Kidney epithelial cell (primary cell): ENCODE measurements around the gene MYL12A. TPM values are rescaled to one million over a fixed set of nuclear protein-coding genes. Genes with fewer than 3 reads are reported as not detected.

Experiments used
- DNase-seq: peaks from one replicate; pipeline ENCODE4 v3.0.0-alpha.2; 2010; ENCODE audit warnings: low read depth
- H3K27me3 ChIP-seq: 2 replicates; pipeline ENCODE4 v1.6.0; 2011; ENCODE audit warnings: low read length; ENCODE audit not compliant: control insufficient read depth, insufficient read depth
- H3K36me3 ChIP-seq: 2 replicates; pipeline ENCODE4 v1.5.1; 2011; ENCODE audit warnings: low read length; ENCODE audit not compliant: control insufficient read depth, insufficient read depth
- H3K4me3 ChIP-seq: 2 replicates; pipeline ENCODE4 v1.5.1; 2011; ENCODE audit warnings: low read depth, mild to moderate bottlenecking, control low read depth, low read length
- total RNA-seq: library from RNA; depleted of rRNA; stranded (reverse); fragments of >200 nt; gene quantifications from 2 replicates; pipeline ENCODE4 v1.2.3, GENCODE V29; 2015
- TF ChIP-seq, protein P1 (sequence below): IDR thresholded peaks from 2 replicates; pipeline ENCODE4 v1.5.1; 2011; ENCODE audit warnings: mild to moderate bottlenecking, moderate library complexity, low read length, control low read depth, inconsistent platforms; ENCODE audit not compliant: insufficient read depth, poor library complexity, severe bottlenecking

The MYL12A gene
- total RNA-seq, 1 donor from 2014 or later: 948 TPM

DNA sequence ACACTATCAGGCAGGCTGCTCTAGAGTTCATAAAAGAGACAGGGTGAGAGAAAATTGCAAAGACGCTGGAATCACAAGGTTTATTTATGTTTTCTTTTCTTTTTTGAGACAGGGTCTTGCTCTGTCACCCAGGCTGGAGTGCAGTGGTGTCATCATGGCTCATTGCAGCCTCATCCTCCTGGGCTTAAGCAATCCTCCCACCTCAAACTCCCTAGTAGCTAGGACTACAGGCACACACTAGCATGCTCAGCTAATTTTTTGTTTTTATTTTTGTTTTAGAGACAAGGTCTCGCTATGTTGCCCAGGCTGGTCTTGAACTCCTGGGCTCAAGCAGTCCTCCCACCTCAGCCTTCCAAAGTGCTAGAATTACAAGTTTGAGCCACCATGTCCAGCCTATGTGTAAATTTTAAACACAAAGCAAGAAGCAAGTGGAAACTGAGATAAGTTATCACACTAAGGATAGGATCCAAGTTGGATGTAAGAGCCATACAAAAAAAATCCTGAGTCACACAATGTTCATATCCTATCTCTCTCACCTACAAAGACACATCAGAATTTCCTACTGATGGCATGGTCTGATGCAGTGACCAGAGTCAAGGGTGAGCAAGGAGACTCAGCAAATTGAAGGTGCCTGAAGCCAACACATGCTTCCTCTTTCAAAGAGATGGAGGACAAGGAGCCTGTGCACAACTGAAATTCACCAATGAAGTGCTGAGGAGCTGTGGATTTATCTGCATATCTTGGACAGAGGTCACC lies 45.8 kb downstream of the MYL12A start:
- TF ChIP-seq, protein P1, sequence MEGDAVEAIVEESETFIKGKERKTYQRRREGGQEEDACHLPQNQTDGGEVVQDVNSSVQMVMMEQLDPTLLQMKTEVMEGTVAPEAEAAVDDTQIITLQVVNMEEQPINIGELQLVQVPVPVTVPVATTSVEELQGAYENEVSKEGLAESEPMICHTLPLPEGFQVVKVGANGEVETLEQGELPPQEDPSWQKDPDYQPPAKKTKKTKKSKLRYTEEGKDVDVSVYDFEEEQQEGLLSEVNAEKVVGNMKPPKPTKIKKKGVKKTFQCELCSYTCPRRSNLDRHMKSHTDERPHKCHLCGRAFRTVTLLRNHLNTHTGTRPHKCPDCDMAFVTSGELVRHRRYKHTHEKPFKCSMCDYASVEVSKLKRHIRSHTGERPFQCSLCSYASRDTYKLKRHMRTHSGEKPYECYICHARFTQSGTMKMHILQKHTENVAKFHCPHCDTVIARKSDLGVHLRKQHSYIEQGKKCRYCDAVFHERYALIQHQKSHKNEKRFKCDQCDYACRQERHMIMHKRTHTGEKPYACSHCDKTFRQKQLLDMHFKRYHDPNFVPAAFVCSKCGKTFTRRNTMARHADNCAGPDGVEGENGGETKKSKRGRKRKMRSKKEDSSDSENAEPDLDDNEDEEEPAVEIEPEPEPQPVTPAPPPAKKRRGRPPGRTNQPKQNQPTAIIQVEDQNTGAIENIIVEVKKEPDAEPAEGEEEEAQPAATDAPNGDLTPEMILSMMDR: no peak
- no peaks in the 10 kb centered on the region for H3K36me3 ChIP-seq
- H3K27me3 ChIP-seq: no peaks in the 10 kb centered on the region
- no peak overlapping the region for H3K4me3 ChIP-seq
- no peak for DNase-seq

DNA sequence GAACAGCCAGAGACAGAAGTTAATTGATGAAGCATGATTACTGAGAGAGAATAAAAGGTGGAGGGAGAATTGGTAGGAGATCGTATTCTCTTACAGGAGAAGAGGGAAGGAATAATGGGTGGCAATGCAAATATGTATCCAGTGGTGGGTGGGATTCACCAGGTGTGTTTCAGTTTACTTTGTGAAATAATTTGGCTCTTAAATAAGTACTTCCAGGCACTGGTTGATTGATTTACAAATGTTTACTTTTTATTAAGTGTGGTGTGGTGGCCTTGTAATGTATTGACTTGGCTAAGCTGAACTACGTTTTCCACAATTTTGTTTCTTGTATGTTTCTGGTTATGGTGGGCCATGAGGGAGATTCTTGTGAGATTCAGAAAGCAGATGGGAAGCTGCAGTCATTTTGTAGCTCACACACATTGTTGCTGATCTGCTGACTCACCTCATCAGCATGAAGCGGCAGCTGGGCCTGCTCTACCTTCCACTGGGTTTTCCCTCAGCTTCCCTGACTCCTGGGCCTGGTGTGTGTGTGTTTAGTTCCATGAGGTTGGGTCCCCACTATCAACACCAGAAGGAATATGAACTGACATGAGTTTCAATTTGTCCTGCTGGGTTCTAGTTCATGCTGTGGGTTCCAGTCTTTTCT lies 47.0 kb downstream of the MYL12A start:
- no peak for DNase-seq
- Histone ChIP-seq H3K4me3 (no peak overlapping the region), H3K27me3 (no peaks in the 10 kb centered on the region), H3K36me3 (no peaks in the 10 kb centered on the region)
- TF ChIP-seq, protein P1: no peak

DNA sequence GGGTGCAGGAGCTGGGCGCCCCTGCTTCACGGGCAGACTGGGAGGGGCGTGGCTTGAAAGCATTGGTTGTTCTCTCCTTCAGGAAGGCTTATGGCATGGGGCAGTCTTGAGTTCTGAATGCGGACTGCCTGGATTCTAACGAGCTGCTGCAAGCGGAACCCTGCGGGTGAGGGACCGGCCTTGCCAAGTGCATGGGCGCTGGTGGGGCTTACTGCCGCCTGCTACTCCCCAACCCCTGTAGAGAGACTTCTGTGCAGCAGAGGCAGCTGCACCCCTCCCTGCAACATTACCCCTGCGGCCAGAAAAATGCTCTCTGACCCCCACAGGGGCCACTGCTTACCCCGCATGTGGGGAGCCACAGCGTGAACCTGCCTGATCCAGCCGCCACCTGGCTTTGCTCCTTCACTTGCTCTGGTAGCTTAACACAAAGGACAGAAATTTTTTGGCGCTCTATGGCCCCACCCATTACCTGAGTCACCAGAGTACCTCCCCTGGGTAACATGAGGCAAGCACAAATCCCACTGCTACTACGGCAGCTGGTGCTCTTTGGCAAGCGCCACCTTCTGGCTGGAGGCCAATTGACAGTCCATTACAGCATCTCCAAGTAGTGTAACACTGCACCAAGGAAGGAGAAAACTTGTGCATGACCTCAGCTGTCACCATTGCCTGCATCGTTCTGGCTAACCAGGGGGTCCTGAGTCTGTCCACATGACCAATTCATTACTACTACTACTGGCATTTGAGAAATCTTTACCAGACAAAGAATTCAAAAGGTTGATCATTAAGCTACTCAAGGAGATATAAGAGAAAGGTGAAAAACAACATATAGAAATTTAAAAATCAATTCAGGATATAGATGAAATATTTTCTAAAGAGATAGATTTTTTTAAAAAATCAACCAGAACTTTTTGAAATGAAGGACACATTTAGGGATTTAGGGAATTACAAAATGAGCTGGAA lies 49.7 kb downstream of the MYL12A start:
- H3K36me3 ChIP-seq: no peaks in the 10 kb centered on the region
- peak; percentile 88 for DNase-seq
- H3K27me3 ChIP-seq: no peaks in the 10 kb centered on the region
- TF ChIP-seq, protein P1: peak; percentile 81
- peak overlapping the region; percentile 83 for H3K4me3 ChIP-seq

DNA sequence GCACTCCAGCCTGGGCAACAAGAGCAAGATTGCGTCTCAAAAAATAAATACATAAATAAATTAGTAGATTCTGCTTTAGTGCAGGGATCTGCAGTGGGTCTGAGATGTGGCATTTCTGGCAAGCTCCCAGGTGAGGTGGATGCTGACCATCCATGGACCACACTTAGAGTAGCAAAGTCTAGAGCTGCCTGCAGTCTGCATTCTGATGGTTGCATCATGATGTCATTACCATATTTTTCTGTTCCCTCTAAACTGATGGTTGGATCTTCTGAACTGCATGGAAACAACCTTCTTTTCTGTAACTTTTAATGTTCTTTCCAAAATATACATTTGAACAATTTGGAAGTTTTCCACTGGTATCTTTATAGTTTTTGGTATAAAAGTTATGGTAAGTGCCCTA lies 57.2 kb downstream of the MYL12A start:
- H3K4me3 ChIP-seq: no peak overlapping the region
- H3K36me3 ChIP-seq: no peaks in the 10 kb centered on the region
- DNase-seq: no peak
- no peaks in the 10 kb centered on the region for H3K27me3 ChIP-seq
- TF ChIP-seq, protein P1: no peak

DNA sequence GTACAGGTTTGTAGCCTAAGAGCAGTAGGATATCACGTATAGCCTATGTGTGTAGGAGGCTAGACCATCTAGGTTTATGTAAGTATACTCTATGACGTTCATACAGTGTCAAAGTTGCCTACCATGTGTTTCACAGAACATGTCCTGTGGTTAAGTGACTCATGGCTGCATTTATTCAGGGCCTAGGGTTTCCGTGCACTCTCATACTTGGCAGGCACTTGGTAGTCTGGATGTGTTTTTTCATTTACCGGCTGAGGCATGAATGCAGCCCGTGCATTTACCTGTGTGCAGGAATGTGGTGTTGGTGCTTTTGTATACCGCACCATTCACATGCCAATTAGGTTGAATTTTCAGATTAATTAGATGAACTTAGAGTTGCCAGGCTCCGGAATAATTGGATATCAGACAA lies 57.8 kb downstream of the MYL12A start:
- H3K4me3 ChIP-seq: no peak overlapping the region
- H3K36me3 ChIP-seq: no peaks in the 10 kb centered on the region
- peak; percentile 92 for DNase-seq
- H3K27me3 ChIP-seq: no peaks in the 10 kb centered on the region
- TF ChIP-seq, protein P1: no peak

Other genes starting within 250 kb of the MYL12A start
- gene LPIN2, start 234.7 kb upstream of the MYL12A start, total RNA-seq: 20.0 and 24.9 TPM in 2 replicates
- 0.04 and 0.34 TPM in 2 replicates for gene MYOM1, start 27.8 kb upstream of the MYL12A start, total RNA-seq
- gene MYL12B, start 14.3 kb downstream of the MYL12A start, total RNA-seq: 535 and 537 TPM in 2 replicates
- 251 and 294 TPM in 2 replicates for gene TGIF1, start 202.4 kb downstream of the MYL12A start, total RNA-seq